Measurements from ENCODE around the gene SLC4A1AP.
A peak's percentile ranks its signal among the peaks of the same experiment; 100 is the strongest.

Gene SLC4A1AP

DNA sequence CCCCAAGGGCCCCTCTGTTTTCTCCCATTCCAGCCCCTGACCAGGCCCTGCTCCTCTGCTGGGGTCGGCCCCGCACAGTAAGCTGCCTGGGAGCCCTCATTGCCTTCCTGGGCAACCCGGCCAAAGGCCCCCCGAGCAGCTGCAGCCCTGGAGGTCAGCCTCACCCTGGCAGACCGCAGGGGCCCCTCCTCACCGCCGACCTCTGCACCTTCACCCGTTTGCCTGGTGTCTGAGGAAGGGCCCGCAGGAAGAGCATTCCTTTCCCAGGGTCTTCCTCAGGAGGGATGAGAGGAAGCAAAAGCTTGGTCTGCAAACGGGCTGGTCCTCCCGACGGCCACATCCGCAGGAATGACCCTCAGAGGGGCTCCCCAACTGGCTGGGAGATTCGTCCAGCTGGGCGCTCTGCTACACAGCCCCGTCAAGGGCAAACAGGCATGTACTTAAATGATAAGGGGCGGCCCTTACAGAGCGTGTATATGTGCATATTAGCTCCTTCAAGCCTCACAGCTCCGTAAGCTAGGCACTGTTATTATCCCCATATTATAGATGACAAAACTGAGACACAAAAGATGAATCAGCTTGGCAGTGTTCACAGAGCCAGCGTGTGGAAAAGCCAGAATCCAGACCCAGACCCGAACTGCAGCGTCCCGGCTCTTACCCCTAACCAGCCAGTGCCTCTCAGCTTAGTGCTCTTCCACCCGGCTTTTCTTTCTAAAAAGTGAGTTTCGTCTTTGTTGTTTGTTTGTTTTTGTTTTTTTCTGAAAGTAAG, 52.8 kb downstream of the SLC4A1AP start:
- H3K4me1 Mint-ChIP-seq = peaks cover 17% of the 10 kb centered on the region
- H3K4me3 Mint-ChIP-seq = peak overlapping the region; percentile 50
- ATAC-seq = no peak
- peak overlapping the region; percentile 59 for H3K27ac Mint-ChIP-seq
- no peaks in the 10 kb centered on the region for H3K9me3 Mint-ChIP-seq
- no peaks in the 10 kb centered on the region for H3K36me3 Mint-ChIP-seq
- peaks cover 60% of the 10 kb centered on the region for H3K27me3 Mint-ChIP-seq

DNA sequence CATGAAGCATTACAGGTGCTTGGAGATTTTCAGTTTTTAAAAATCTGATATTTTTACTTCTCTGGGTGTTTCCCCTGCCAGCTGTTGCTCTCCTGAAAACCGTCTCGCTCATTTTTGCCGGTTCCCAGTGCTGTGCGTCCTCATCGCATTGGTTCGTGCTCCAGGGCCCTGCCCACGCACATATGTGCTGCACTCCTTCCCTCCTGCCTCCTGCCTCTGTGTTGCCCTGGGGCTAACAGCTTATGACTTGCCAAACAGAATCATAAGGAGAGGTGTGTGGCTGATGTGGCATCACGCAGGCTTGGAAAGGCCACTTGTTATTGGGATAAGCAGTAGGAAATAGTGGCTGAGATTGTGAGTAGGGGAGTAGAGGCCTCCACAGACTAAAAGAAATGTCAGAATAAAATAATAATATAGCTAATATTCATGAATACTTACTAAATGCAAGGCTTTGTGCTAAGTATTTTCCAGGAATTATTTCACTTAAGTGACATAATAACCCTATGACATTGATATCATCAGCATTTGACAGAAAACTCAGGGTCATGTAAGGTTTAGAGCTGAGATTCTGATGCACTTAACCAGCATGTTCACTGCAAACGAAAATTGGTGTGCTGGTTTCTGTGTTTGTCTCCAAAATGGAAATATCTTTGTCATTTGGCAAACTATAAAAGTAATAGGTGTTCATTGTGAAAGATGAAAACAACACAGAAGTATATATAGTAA, 53.5 kb downstream of the SLC4A1AP start:
- Mint-ChIP-seq H3K27ac (peak overlapping the region; percentile 59), H3K9me3 (no peaks in the 10 kb centered on the region), H3K27me3 (peaks cover 53% of the 10 kb centered on the region), H3K4me1 (peaks cover 17% of the 10 kb centered on the region), H3K36me3 (no peaks in the 10 kb centered on the region), H3K4me3 (peak overlapping the region; percentile 15)
- no peak for ATAC-seq

DNA sequence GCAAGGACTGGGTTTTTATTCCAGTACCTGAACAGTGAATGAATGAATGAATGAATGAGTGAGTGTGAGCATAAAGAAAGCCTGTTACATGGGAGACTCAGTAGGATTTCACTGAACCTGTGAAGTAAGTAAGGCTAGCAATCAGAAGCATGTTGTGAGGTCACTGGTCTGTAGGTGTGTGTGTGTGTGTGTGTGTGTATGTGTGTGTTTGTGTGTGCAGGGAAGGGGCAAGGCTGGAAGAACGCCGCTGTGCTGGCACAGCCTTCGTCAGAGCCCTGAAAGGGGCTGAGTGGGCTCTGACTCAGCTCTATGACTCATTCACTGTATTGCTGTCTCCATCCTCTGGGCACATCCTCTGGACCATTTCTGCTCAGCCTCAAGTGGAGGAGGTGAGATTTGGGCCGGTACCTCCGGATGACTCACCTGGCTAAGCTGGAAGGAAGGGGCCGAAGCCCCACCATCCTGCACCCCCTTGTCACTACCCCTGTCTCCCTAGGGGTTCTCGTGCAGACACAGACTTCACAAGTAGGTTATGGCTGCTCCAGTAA, 56.4 kb downstream of the SLC4A1AP start:
- Mint-ChIP-seq H3K4me1 (peaks cover 17% of the 10 kb centered on the region), H3K4me3 (no peak overlapping the region), H3K27me3 (peaks cover 32% of the 10 kb centered on the region), H3K9me3 (no peaks in the 10 kb centered on the region), H3K36me3 (no peaks in the 10 kb centered on the region), H3K27ac (no peak overlapping the region)
- peak; percentile 58 for ATAC-seq

DNA sequence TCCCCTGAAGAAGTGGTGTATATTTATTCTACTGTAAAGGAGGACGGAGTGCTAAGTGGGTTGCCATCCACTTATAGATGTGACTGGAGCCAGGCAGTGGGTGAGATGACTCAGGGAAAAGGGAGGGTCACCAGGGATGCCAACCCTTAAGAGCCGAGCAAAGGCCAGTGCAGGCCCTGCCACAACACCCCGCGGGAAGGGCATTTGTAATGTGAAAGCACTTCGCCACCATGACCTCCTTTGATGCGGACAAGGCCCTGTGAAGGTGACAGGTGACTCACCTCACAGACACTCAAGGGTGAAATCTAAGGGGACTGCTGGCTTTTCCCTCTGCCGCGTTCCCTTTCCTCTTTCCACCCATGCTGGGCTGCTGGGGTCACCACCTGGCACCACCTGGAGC, 57.6 kb downstream of the SLC4A1AP start:
- no peak for ATAC-seq
- Mint-ChIP-seq H3K4me1 (peaks cover 14% of the 10 kb centered on the region), H3K36me3 (no peaks in the 10 kb centered on the region), H3K27ac (no peak overlapping the region), H3K9me3 (no peaks in the 10 kb centered on the region), H3K27me3 (peaks cover 25% of the 10 kb centered on the region), H3K4me3 (no peak overlapping the region)

DNA sequence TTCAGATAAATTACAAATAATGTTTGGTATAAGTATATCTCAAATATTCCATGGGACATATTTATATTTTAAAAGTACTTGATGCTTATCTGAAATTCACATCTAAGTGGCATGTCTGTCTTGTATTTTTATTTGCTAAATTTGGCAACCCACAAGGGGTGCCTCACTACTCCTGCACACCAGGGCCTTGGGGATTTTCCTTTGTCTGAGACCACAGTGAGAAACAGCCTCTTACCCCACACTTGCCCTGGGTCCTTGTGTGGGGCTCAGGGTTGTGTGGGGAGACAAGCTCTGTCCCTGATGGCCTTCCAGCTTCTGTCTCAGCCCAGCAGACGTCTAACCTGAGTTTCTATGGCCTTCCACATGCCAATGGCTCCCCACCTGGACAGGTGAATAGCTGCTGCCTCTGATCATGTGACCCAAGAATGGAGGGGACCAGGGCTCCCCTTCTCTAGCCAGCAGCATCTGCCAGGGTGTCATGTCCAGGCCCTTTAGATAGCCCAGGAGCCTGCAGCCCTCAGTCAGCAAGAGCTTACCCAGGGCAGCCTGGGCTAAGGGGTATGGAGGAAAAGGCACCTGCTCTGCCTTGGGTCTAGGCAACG, 58.3 kb downstream of the SLC4A1AP start:
- Mint-ChIP-seq H3K4me3 (no peak overlapping the region), H3K36me3 (no peaks in the 10 kb centered on the region), H3K4me1 (peaks cover 7% of the 10 kb centered on the region), H3K9me3 (no peaks in the 10 kb centered on the region), H3K27me3 (peaks cover 18% of the 10 kb centered on the region), H3K27ac (no peak overlapping the region)
- ATAC-seq = no peak

DNA sequence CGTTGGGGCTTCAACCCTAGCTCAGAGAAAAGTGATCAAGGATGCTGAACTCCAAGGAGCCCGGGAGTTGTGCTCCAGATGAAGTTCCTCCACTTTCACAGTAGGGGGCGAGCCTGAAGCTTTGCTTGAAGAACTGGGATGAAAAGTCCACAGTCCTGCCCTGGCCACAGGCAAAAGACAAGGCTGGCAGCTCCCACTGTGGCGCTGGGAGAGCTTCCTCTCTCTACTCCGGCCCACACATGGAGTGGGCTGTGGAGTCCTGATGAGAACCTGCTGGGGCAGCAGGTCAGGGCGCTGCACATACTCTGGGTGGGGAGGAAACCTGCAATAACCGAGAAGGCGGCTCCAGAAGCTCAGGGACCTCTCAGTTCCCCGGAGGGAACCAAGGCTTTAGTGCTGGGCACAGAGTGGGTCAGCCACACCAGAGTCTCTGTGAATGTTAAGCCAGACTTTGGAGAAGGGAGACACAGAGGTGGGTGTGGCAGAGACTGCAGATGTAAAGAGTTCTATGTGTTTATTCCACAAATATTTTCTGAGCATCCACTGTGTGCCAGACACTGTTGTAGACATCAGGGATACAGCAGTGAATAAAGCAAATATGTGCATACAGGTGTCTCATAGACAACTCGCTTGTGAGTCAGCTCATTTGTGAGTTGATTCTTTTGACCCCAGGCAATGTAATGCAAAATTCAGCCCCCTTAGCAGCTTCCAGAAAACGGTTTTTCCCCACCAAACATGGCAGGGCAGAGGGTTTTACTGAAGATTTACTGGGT, 59.9 kb downstream of the SLC4A1AP start:
- no peaks in the 10 kb centered on the region for H3K9me3 Mint-ChIP-seq
- no peak for ATAC-seq
- peaks cover 13% of the 10 kb centered on the region for H3K27me3 Mint-ChIP-seq
- no peaks in the 10 kb centered on the region for H3K36me3 Mint-ChIP-seq
- H3K27ac Mint-ChIP-seq = no peak overlapping the region
- no peak overlapping the region for H3K4me3 Mint-ChIP-seq
- H3K4me1 Mint-ChIP-seq = peaks cover 5% of the 10 kb centered on the region

DNA sequence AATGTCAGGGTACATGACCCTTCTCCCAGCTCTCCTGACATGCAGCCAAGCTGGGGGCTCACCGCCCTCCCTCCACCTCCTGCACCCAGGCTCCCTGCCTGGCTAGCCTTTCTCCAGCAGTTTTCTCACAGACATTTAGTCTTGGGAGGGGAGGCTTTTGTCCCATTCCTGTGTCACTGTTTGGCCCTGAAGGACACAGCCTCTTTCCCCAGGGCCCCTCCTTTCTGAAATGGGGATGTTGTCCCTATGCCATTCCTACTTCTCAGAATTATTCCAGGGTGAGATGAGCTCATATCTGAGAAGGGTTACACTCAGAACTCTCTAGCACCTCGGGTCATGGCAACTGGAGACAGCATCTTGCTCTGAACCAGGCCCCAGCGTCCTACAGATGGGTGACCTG, 60.5 kb downstream of the SLC4A1AP start:
- Mint-ChIP-seq H3K27ac (no peak overlapping the region), H3K4me1 (peaks cover 5% of the 10 kb centered on the region), H3K9me3 (no peaks in the 10 kb centered on the region), H3K36me3 (no peaks in the 10 kb centered on the region), H3K27me3 (peaks cover 13% of the 10 kb centered on the region), H3K4me3 (no peak overlapping the region)
- no peak for ATAC-seq

DNA sequence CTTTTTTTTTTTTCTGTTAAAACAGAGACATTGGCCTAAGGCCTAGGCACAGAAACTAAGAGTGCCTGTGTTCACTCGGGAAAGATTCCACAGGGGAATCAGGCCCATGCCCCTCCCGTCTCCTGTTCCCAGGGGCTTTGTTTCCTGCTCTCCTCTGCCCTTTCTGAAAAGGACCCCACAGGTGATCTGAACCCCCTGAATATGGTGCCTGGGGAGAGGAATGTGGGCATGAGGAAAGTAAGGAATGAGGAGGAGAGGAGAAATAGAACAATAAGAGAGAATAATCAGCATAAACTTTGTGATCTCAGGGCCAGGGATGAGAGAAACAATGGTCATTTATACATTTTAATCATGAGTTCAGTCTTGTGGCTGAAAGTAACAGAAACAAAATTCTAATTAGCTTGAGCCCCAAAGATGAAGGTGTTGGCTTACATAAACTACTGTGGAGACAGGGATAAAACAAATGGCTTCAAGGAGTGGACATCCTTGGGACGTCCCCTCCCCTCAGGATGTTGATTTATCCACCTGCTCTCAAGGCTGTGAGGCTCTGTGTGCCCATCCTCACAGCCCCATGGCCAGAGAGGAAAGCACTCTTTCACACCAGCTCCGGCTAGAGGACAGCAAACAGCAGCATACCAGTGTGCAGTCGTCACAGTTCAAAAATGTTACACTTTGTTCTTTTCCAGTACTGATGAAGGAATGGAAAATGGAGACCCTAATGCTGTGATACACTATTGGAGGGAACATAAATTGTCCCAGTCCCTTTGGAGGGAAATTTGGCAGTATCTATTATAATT, 61.4 kb downstream of the SLC4A1AP start:
- H3K4me1 Mint-ChIP-seq = peaks cover 6% of the 10 kb centered on the region
- H3K4me3 Mint-ChIP-seq = no peak overlapping the region
- H3K9me3 Mint-ChIP-seq = no peaks in the 10 kb centered on the region
- no peaks in the 10 kb centered on the region for H3K36me3 Mint-ChIP-seq
- peaks cover 12% of the 10 kb centered on the region for H3K27me3 Mint-ChIP-seq
- no peak overlapping the region for H3K27ac Mint-ChIP-seq
- no peak for ATAC-seq

DNA sequence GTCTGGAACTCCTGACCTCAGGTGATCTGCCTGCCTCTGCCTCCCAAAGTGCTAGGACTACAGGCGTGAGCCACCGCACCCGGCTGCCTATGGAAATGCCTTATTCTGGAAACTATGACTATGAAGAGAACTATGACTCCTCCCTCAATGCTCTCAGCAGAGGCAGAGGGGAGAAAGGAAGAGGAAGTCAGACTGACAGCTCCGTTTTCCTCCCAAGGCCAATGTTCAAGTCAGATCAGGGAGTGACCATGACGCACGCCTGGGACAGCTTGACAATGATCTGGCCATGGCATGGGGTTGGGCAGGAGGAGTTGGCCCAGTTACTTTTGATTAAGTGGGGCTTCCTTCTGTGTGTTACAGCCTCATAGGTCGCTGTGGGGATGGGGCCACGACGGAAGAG, 63.6 kb downstream of the SLC4A1AP start:
- H3K27ac Mint-ChIP-seq = no peak overlapping the region
- no peaks in the 10 kb centered on the region for H3K9me3 Mint-ChIP-seq
- no peaks in the 10 kb centered on the region for H3K27me3 Mint-ChIP-seq
- ATAC-seq = no peak
- H3K36me3 Mint-ChIP-seq = no peaks in the 10 kb centered on the region
- peaks cover 10% of the 10 kb centered on the region for H3K4me1 Mint-ChIP-seq
- no peak overlapping the region for H3K4me3 Mint-ChIP-seq

DNA sequence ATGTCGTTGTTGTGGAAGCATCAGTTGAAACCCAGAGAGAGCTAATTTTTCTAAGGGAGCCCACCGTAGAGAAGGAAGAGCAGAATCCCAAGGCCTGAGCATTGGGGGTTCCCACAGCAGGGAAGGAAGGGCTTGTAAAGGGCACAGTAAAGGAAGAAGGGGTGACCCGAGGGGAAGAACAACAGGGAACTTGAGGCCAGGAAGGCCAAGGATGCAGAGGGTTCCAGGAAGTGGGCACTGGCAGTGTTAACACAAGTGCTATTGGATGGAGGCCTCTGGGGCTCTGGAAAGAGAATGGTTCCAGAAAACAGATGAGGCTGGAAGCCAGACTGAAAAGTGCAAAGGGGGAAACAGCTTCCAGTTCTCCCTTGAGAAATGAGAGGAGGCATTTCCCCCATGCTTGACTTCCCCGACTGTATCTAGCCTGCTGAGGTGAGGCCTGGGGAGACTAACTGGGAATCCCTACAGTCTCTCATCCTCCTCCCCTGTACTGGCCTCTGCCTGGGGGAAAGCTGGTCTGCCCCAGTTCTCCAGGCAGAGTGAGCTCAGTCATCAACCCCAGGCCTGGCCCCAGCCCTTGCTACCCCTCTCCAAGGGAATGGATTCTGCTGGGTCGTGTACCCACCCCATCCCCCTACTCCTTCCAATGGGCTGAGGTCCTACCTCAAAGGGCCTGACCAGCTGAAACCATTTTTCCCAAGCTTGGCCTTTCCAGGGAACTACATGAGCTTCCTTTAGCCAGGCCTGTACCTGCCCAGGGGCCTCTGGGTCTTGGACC, 64.6 kb downstream of the SLC4A1AP start:
- Mint-ChIP-seq H3K27me3 (no peaks in the 10 kb centered on the region), H3K36me3 (no peaks in the 10 kb centered on the region), H3K4me1 (peaks cover 10% of the 10 kb centered on the region), H3K4me3 (no peak overlapping the region), H3K9me3 (no peaks in the 10 kb centered on the region), H3K27ac (no peak overlapping the region)
- ATAC-seq = peak; percentile 28

DNA sequence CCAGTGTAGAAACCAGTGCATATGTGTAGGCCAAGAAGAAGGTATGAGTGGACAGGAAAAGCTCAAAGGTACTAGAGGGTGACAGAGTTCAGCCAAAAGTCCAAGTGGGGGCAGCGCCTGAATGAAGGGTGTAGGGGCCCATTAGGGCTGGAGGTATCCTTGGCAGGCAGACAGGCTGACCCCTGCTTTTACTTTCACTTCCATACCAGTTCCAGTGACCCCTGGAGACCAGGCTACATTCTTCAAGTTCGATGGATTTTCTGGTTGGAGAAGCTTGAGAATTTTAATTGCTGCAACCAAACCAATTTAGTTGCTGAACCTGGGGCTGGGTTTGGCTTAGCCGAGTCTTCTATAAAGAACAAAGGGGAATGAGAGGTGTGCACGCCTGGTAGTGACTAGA, 65.5 kb downstream of the SLC4A1AP start:
- Mint-ChIP-seq H3K27ac (no peak overlapping the region), H3K27me3 (no peaks in the 10 kb centered on the region)

DNA sequence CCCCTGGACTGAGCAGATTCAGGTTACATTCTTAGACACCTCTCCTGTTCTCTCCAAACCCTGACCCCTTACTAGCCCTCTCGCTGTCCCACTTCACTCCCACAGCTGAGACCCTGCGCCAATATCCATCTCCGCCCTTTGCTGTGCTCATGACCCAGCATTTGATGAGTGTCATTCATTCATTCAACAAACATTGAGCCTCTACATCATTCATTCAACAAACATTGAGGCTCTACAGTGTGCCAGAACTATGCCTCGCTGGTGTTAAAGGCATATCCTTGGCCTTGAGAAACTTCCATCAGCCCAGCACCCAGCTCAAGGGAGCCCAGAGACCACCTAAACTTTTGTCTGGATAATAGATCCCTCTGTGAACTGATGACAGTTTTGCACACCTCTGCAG, 65.9 kb downstream of the SLC4A1AP start:
- H3K36me3 Mint-ChIP-seq = no peaks in the 10 kb centered on the region
- H3K27ac Mint-ChIP-seq = no peak overlapping the region

More for the DNA sequence above, 65.5 kb downstream of the SLC4A1AP start:
- Mint-ChIP-seq H3K4me3 (no peak overlapping the region), H3K4me1 (peaks cover 10% of the 10 kb centered on the region), H3K9me3 (no peaks in the 10 kb centered on the region), H3K36me3 (no peaks in the 10 kb centered on the region)
- no peak for ATAC-seq

DNA sequence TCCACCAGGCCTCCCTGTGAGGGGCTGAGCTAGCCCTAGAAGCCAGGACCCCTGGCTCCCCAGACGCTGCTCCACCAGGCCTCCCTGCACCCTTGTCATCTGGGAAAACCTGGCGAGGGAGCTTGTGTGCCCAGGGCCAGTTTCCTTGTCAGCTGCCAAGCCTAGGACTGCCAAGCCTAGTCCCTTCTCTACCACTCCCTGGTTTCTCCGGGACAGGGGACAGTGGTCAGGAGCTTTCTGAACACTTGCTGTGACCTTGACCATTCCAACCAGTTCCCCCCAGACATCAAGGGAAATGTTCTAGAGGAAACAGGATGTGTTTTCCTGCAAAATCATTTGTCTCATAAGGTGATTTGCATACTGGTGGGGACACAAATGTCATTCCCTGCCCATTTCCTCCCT, 66.6 kb downstream of the SLC4A1AP start:
- peaks cover 14% of the 10 kb centered on the region for H3K4me1 Mint-ChIP-seq
- no peaks in the 10 kb centered on the region for H3K9me3 Mint-ChIP-seq
- peaks cover 7% of the 10 kb centered on the region for H3K27me3 Mint-ChIP-seq
- H3K4me3 Mint-ChIP-seq = no peak overlapping the region
- H3K27ac Mint-ChIP-seq = no peak overlapping the region
- no peaks in the 10 kb centered on the region for H3K36me3 Mint-ChIP-seq
- ATAC-seq = no peak

More for the DNA sequence above, 65.9 kb downstream of the SLC4A1AP start:
- Mint-ChIP-seq H3K4me3 (no peak overlapping the region), H3K27me3 (peaks cover under 1% of the 10 kb centered on the region), H3K9me3 (no peaks in the 10 kb centered on the region), H3K4me1 (peaks cover 10% of the 10 kb centered on the region)
- ATAC-seq = no peak

All from stimulated activated memory B cell treated with anti-CD40 and anti-IgM and Interleukin-4, amounts not matched to agents 10 μg/mL and 1 μg/mL and 100 μg/mL, for 72 hours (primary cell).